GM23248 (cell line): ENCODE data around the gene RPS15.

Experiments used
- EZH2 ChIP-seq: fragments of 200-600 bp; sonication (generic); IDR thresholded peaks from 2 replicates; pipeline ENCODE4 v1.6.1; 2018; ENCODE audit warnings: antibody characterized with exemption, mild to moderate bottlenecking; ENCODE audit not compliant: insufficient read depth, poor library complexity, severe bottlenecking
- EZH2phosphoT487 ChIP-seq: fragments of 200-600 bp; sonication (generic); IDR thresholded peaks from 2 replicates; pipeline ENCODE4 v1.6.1; 2018; ENCODE audit warnings: antibody characterized with exemption, moderate library complexity, mild to moderate bottlenecking, low read depth; ENCODE audit not compliant: insufficient read depth

DNA sequence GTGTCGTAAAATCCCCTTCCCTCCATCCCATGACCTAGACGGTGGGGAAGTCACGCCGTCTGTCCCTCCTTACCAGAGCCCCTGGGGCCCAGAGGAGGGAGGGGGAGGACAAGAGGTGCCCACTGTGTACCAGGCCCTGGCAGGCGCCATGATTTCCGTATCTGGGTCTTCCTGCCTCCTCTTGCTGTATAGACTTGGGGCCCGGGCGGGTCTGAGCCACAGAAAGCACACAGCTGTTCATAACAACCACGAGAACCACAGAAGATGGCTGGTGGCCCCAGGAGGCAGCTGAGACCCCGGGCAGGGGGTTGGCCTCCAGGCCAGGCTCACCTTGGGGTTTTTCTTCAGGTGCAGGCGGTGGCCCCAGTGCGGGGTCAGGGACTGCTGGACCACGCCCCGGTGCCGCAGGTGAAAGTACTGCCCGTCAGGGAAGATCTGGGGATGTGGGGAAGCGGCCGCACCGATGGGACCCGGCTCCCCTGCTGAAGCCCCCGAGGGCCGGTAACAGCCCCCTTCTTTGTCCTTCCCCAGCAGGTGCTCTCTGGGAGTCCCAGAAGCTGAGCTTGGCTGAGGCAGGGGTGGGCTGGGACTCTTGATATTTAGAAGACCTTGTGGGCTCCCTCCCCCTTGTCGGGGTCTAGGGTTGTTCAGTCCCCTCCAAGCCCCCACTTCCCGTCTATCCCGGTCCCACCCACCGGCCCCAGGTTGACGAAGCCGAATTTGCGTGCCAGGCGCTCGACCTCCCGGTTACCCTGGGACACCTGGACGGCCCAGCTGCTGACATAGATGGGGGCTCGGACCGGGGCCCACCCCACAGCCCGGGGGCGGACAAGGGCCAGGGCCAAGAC is 51.5 kb downstream of the RPS15 start:
- no peak for TF ChIP-seq EZH2
- no peak for TF ChIP-seq EZH2phosphoT487
